GM19099 (cell line): ENCODE data around the gene DDR1.

ENCODE experiments used
- POLR2A ChIP-seq: IDR thresholded peaks from 3 replicates; pipeline ENCODE4 v1.6.1; 2011; ENCODE audit warnings: low read depth; ENCODE audit not compliant: insufficient read length; ENCODE audit errors: extremely low read depth

DDR1 gene

DNA sequence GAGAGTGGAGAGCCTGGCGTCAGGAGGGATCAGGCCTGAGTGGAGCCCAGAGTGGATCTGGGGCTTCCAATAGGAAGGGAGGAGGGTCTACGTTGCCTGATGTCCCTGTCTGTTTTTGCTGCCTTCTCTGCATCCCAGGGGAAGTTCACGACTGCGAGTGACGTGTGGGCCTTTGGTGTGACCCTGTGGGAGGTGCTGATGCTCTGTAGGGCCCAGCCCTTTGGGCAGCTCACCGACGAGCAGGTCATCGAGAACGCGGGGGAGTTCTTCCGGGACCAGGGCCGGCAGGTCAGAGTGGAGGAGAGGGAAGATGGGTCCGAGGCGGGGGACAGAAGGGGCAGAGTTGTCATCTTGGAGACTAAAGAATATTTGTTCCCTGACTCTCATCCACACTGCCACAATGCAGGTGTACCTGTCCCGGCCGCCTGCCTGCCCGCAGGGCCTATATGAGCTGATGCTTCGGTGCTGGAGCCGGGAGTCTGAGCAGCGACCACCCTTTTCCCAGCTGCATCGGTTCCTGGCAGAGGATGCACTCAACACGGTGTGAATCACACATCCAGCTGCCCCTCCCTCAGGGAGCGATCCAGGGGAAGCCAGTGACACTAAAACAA is 14.5 kb downstream of the DDR1 start:
- TF ChIP-seq POLR2A = no peak

- TF ChIP-seq POLR2A = no peak
Measured at GRCh38 chr6:30900863-30901417, 16.6 kb downstream of the DDR1 start.

- TF ChIP-seq POLR2A = no peak
Measured at GRCh38 chr6:30901436-30901835, 17.1 kb downstream of the DDR1 start.

GRCh38 chr6:30902709-30903108 is 18.4 kb downstream of the DDR1 start:
- no peak for TF ChIP-seq POLR2A

- TF ChIP-seq POLR2A = no peak
Measured at GRCh38 chr6:30903236-30903635, 18.9 kb downstream of the DDR1 start.

- peak; percentile 55 for TF ChIP-seq POLR2A
Measured at GRCh38 chr6:30907758-30908591, 23.7 kb downstream of the DDR1 start, which contains the start of gene GTF2H4. Gene GTF2H4 (plus strand): TSS chr6:30908207.

DNA sequence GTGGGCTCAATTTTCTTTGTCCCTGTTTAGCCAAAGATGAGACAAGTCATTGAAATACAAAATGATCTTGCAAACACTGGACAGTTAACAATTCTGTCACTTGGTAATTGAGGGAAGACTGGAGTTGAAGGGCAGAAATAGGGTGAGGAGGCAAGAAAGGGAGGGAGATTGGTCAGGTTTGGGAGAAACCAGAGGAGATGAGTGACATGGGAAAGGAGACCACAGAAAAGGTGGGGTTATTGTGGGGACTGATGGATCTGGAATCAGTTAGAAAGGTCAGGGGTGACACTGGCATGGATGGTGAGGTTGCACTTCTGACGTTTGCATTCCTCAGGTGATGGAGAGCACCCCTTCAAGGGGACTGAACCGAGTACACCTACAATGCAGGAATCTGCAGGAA is 24.4 kb downstream of the DDR1 start:
- TF ChIP-seq POLR2A = no peak

- TF ChIP-seq POLR2A = no peak
Measured at GRCh38 chr6:30912746-30913520, 28.6 kb downstream of the DDR1 start.

GRCh38 chr6:30913721-30914075 is 29.4 kb downstream of the DDR1 start:
- no peak for TF ChIP-seq POLR2A

DNA sequence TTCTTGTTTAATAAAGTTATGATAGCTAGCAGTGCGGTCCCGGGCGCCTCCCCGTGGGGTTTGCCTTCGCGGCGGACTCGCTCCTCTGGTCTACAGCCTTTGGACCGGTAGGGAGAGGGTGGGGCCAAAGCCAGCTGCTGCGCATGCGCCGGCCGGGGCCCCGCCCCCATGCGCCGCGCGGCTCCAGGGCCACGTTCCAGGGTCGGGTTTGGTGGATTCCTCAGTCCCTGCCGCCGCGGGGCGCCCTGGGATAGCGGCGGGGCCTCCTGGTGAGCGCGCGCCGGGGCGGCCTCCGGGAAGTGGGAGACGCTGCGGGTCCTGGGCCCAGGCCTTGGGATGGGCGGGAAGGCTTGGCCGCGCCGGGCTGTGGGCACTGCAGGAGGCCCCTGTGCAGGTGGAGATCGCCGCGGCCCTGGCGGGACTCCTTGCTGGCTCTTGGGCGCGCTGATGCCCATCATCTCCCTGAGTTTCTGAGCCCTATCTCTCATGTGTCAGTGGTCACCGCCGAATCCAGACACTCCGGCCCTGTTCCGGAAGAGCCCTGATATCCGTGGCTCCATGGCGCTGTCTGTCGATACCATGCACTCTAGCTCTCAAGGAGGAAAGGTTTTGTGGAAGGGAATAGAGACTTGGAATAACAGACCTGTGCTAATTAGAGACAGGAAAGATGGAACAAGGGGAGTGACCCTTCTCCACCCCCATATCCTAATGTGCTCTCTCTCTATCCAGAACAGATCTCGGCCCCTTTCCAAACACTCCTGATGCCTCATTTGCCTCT is 29.9 kb downstream of the DDR1 start, which contains the start of gene VARS2:
TSS of gene VARS2 (plus strand) at position 163 of the 778 bp plus-strand sequence. CDS start at position 762, 599 bp downstream.
- peak; percentile 78 for TF ChIP-seq POLR2A

- TF ChIP-seq POLR2A = no peak
Measured at GRCh38 chr6:30914854-30915590, 30.7 kb downstream of the DDR1 start.

- TF ChIP-seq POLR2A = no peak
Measured at GRCh38 chr6:30915591-30915946, 31.2 kb downstream of the DDR1 start.

DNA sequence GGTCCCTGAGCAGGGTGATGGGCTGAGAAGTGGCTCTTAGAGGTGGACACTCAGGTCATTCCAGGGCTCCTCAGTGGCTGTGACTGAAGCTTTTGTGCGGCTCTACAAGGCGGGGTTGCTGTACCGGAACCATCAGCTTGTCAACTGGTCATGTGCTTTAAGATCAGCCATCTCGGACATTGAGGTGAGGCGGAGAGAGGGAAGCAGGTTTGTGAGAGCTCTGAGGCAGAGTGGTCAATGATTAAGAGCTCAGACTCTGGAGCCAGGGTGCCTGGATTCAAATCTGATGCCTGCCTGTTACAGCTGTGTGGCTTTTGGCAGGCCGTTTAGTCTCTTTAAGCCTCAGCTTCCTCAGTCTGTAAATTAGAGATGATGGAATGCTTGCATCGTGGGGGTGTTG is 32.7 kb downstream of the DDR1 start:
- no peak for TF ChIP-seq POLR2A

GRCh38 chr6:30917487-30917886 is 33.2 kb downstream of the DDR1 start:
- TF ChIP-seq POLR2A = no peak
